Osteocyte (in vitro differentiated cells): Measurements from ENCODE around the gene LRRN2. TPM values are rescaled to one million over a fixed set of nuclear protein-coding genes. Genes with fewer than 3 reads are reported as not detected.

Experiments
- DNase-seq: peaks from one replicate; pipeline ENCODE4 v3.0.0; 2021; ENCODE audit warnings: mixed read lengths; ENCODE audit not compliant: unreplicated experiment; ENCODE audit errors: extremely low spot score
- H3K27ac Mint-ChIP-seq: one replicate; pipeline ENCODE4 v1.8.0; 2021; ENCODE audit warnings: mild to moderate bottlenecking, mixed read lengths; ENCODE audit not compliant: unreplicated experiment
- H3K27me3 Mint-ChIP-seq: one replicate; pipeline ENCODE4 v1.8.0; 2021; ENCODE audit warnings: mixed read lengths; ENCODE audit not compliant: unreplicated experiment
- H3K36me3 Mint-ChIP-seq: one replicate; pipeline ENCODE4 v1.8.0; 2021; ENCODE audit warnings: mixed read lengths; ENCODE audit not compliant: unreplicated experiment
- H3K4me1 Mint-ChIP-seq: one replicate; pipeline ENCODE4 v1.8.0; 2021; ENCODE audit warnings: mixed read lengths; ENCODE audit not compliant: unreplicated experiment
- H3K4me3 Mint-ChIP-seq: one replicate; pipeline ENCODE4 v1.8.0; 2021; ENCODE audit warnings: mild to moderate bottlenecking, moderate library complexity, mixed read lengths; ENCODE audit not compliant: unreplicated experiment
- H3K9me3 Mint-ChIP-seq: one replicate; pipeline ENCODE4 v1.8.0; 2021; ENCODE audit warnings: mixed read lengths; ENCODE audit not compliant: unreplicated experiment
- total RNA-seq: library from RNA; stranded (reverse); gene quantifications from 2 replicates; pipeline ENCODE4 v1.2.1, GENCODE V29; 2021
- TF ChIP-seq, protein P1 (sequence below): fragments of 200-600 bp; sonication (generic); IDR thresholded peaks from 2 replicates; pipeline ENCODE4 v1.5.0; 2021; ENCODE audit warnings: antibody characterized with exemption, mild to moderate bottlenecking, moderate library complexity

Gene LRRN2
- total RNA-seq, 1 donor from 2014 or later = not detected

GRCh38 chr1:204703826-204704612, 18.5 kb upstream of the LRRN2 start:
- Mint-ChIP-seq H3K9me3 (no peaks in the 10 kb centered on the region), H3K36me3 (no peaks in the 10 kb centered on the region), H3K27me3 (peaks cover 9% of the 10 kb centered on the region), H3K4me1 (no peaks in the 10 kb centered on the region), H3K27ac (no peak overlapping the region), H3K4me3 (no peak overlapping the region)
- DNase-seq = no peak
- TF ChIP-seq, protein P1, sequence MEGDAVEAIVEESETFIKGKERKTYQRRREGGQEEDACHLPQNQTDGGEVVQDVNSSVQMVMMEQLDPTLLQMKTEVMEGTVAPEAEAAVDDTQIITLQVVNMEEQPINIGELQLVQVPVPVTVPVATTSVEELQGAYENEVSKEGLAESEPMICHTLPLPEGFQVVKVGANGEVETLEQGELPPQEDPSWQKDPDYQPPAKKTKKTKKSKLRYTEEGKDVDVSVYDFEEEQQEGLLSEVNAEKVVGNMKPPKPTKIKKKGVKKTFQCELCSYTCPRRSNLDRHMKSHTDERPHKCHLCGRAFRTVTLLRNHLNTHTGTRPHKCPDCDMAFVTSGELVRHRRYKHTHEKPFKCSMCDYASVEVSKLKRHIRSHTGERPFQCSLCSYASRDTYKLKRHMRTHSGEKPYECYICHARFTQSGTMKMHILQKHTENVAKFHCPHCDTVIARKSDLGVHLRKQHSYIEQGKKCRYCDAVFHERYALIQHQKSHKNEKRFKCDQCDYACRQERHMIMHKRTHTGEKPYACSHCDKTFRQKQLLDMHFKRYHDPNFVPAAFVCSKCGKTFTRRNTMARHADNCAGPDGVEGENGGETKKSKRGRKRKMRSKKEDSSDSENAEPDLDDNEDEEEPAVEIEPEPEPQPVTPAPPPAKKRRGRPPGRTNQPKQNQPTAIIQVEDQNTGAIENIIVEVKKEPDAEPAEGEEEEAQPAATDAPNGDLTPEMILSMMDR = no peak

GRCh38 chr1:204703268-204703664, 17.7 kb upstream of the LRRN2 start:
- H3K36me3 Mint-ChIP-seq = no peaks in the 10 kb centered on the region
- TF ChIP-seq, protein P1 = no peak
- no peaks in the 10 kb centered on the region for H3K9me3 Mint-ChIP-seq
- H3K27me3 Mint-ChIP-seq = peaks cover 6% of the 10 kb centered on the region
- no peak overlapping the region for H3K4me3 Mint-ChIP-seq
- H3K27ac Mint-ChIP-seq = no peak overlapping the region
- H3K4me1 Mint-ChIP-seq = no peaks in the 10 kb centered on the region
- no peak for DNase-seq

GRCh38 chr1:204702552-204703267, 17.2 kb upstream of the LRRN2 start:
- Mint-ChIP-seq H3K36me3 (no peaks in the 10 kb centered on the region), H3K4me1 (no peaks in the 10 kb centered on the region), H3K27me3 (peaks cover 9% of the 10 kb centered on the region), H3K4me3 (no peak overlapping the region), H3K9me3 (no peaks in the 10 kb centered on the region), H3K27ac (no peak overlapping the region)
- no peak for DNase-seq
- TF ChIP-seq, protein P1 = no peak

- no peak overlapping the region for H3K27ac Mint-ChIP-seq
- peaks cover 18% of the 10 kb centered on the region for H3K27me3 Mint-ChIP-seq
- TF ChIP-seq, protein P1 = no peak
- H3K36me3 Mint-ChIP-seq = no peaks in the 10 kb centered on the region
- no peaks in the 10 kb centered on the region for H3K4me1 Mint-ChIP-seq
- H3K9me3 Mint-ChIP-seq = no peaks in the 10 kb centered on the region
- no peak overlapping the region for H3K4me3 Mint-ChIP-seq
- DNase-seq = no peak
Measured at GRCh38 chr1:204701229-204701628, 15.7 kb upstream of the LRRN2 start.

DNA sequence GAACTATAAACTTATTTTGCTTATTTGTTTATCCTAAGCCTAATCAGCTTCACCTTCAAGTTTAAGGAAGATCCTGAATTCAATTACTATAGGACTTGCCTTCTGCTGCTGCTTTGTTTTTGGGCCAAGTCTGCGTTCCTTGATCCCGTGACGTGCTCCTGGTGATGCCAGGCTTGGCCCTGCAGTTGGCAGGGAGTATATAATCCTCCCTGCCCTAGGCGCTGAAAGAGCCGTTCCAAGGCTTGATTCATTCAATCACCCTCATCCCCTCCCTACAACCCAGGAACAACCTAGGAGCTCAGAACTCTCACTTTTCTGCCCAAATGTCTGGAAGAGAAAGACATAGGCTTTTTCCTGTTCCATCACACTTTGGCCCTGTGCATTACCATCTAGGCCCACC, 12.4 kb upstream of the LRRN2 start:
- no peak overlapping the region for H3K27ac Mint-ChIP-seq
- H3K4me3 Mint-ChIP-seq = no peak overlapping the region
- H3K4me1 Mint-ChIP-seq = no peaks in the 10 kb centered on the region
- H3K36me3 Mint-ChIP-seq = no peaks in the 10 kb centered on the region
- no peaks in the 10 kb centered on the region for H3K9me3 Mint-ChIP-seq
- DNase-seq = no peak
- TF ChIP-seq, protein P1 = no peak
- peaks cover 43% of the 10 kb centered on the region for H3K27me3 Mint-ChIP-seq
